WTC11 (cell line): Measurements from ENCODE around the gene COL4A3. TPM values are rescaled to one million over a fixed set of nuclear protein-coding genes. Genes with fewer than 3 reads are reported as not detected.

ENCODE experiments used
- ATAC-seq: fragments of 200-7000 bp; cut with Tn5 transposase; 2 replicates; pipeline ENCODE4 v1.10.0; 2021; ENCODE audit warnings: mild to moderate bottlenecking, moderate library complexity
- CTCF ChIA-PET: fragments of 300-600 bp; sonication (Branson Sonifier 250); formaldehyde crosslinking; loops from one replicate; lab custom pipeline; 2021; ENCODE audit warnings: antibody characterized with exemption; lab: Charles Lee
- POLR2A ChIA-PET: fragments of 350-600 bp; sonication (Branson Sonifier 250); formaldehyde crosslinking; loops from one replicate; lab custom pipeline; 2021; ENCODE audit warnings: antibody characterized with exemption; lab: Charles Lee
- DNase-seq: peaks from one replicate; pipeline ENCODE4 v3.0.0; 2021; ENCODE audit warnings: low spot score
- H3K27ac Mint-ChIP-seq: 2 replicates; pipeline ENCODE4 v1.8.0; 2021; ENCODE audit warnings: mixed read lengths
- H3K27me3 Mint-ChIP-seq: 2 replicates; pipeline ENCODE4 v1.8.0; 2021; ENCODE audit warnings: low read depth, mild to moderate bottlenecking, moderate library complexity, mixed read lengths
- H3K36me3 Mint-ChIP-seq: 2 replicates; pipeline ENCODE4 v1.8.0; 2021; ENCODE audit warnings: mixed read lengths
- H3K4me1 Mint-ChIP-seq: 2 replicates; pipeline ENCODE4 v1.8.0; 2022; ENCODE audit warnings: mixed read lengths
- H3K4me3 Mint-ChIP-seq: 2 replicates; pipeline ENCODE4 v1.8.0; 2021; ENCODE audit warnings: mild to moderate bottlenecking, moderate library complexity, mixed read lengths
- H3K9me3 Mint-ChIP-seq: 2 replicates; pipeline ENCODE4 v1.8.0; 2021; ENCODE audit warnings: mixed read lengths
- ELF4 ChIP-seq: sonication (generic); formaldehyde crosslinking; IDR thresholded peaks from 2 replicates; pipeline ENCODE4 v1.8.1; 2022; ENCODE audit warnings: low read depth, mild to moderate bottlenecking, moderate library complexity, missing genetic modification reagents
- IRF2 ChIP-seq: sonication (generic); formaldehyde crosslinking; IDR thresholded peaks from 2 replicates; pipeline ENCODE4 v1.8.0; 2022; ENCODE audit warnings: low read depth, missing genetic modification reagents, borderline replicate concordance
- MXD4 ChIP-seq: fragments of 250-450 bp; sonication (Bioruptor Pico); IDR thresholded peaks from 2 replicates; pipeline ENCODE4 v1.8.0; 2021; ENCODE audit warnings: mild to moderate bottlenecking, moderate library complexity, borderline replicate concordance
- NFATC4 ChIP-seq: fragments of 250-450 bp; sonication (Bioruptor Pico); IDR thresholded peaks from 2 replicates; pipeline ENCODE4 v1.9.0; 2021; ENCODE audit warnings: mild to moderate bottlenecking
- NR1H2 ChIP-seq: sonication (generic); formaldehyde crosslinking; IDR thresholded peaks from 2 replicates; pipeline ENCODE4 v1.9.0; 2021; ENCODE audit warnings: mild to moderate bottlenecking, moderate library complexity, missing genetic modification reagents
- RELA ChIP-seq: sonication (generic); formaldehyde crosslinking; IDR thresholded peaks from 2 replicates; pipeline ENCODE4 v1.8.1; 2022; ENCODE audit warnings: missing genetic modification reagents, mild to moderate bottlenecking, borderline replicate concordance
- ZNF423 ChIP-seq: fragments of 250-450 bp; sonication (Bioruptor Pico); IDR thresholded peaks from 2 replicates; pipeline ENCODE4 v2.1.2; 2022; ENCODE audit warnings: mild to moderate bottlenecking, moderate library complexity
- total RNA-seq: library from RNA; stranded (reverse); gene quantifications from 3 replicates; pipeline ENCODE4 v1.2.3, GENCODE V29; 2021
- TF ChIP-seq, protein P1 (sequence below): sonication (generic); formaldehyde crosslinking; IDR thresholded peaks from 2 replicates; pipeline ENCODE4 v1.8.1; 2022; ENCODE audit warnings: low read depth, missing genetic modification reagents, borderline replicate concordance
- TF ChIP-seq, protein P2 (sequence below): sonication (generic); formaldehyde crosslinking; IDR thresholded peaks from 2 replicates; pipeline ENCODE4 v1.8.1; 2022; ENCODE audit warnings: missing genetic modification reagents, borderline replicate concordance
- TF ChIP-seq, protein P3 (sequence below): sonication (generic); formaldehyde crosslinking; IDR thresholded peaks from 2 replicates; pipeline ENCODE4 v1.8.1; 2022; ENCODE audit warnings: mild to moderate bottlenecking, moderate library complexity, missing genetic modification reagents
- TF ChIP-seq, protein P4 (sequence below): sonication (generic); formaldehyde crosslinking; IDR thresholded peaks from 2 replicates; pipeline ENCODE4 v1.8.1; 2023; ENCODE audit warnings: mild to moderate bottlenecking, missing genetic modification reagents, borderline replicate concordance
- TF ChIP-seq, protein P5 (sequence below): sonication (generic); formaldehyde crosslinking; IDR thresholded peaks from 2 replicates; pipeline ENCODE4 v1.8.0; 2022; ENCODE audit warnings: mild to moderate bottlenecking, missing genetic modification reagents
- TF ChIP-seq, protein P6 (sequence below): sonication (generic); formaldehyde crosslinking; IDR thresholded peaks from 2 replicates; pipeline ENCODE4 v1.8.1; 2022; ENCODE audit warnings: mild to moderate bottlenecking, missing genetic modification reagents, moderate library complexity, borderline replicate concordance
- TF ChIP-seq, protein P7 (sequence below): fragments of 250-450 bp; sonication (Bioruptor Pico); IDR thresholded peaks from 2 replicates; pipeline ENCODE4 v1.9.0; 2021; ENCODE audit warnings: mild to moderate bottlenecking, borderline replicate concordance

Gene COL4A3
- total RNA-seq, 1 experiment from 2014 or later = 0.90 TPM

DNA sequence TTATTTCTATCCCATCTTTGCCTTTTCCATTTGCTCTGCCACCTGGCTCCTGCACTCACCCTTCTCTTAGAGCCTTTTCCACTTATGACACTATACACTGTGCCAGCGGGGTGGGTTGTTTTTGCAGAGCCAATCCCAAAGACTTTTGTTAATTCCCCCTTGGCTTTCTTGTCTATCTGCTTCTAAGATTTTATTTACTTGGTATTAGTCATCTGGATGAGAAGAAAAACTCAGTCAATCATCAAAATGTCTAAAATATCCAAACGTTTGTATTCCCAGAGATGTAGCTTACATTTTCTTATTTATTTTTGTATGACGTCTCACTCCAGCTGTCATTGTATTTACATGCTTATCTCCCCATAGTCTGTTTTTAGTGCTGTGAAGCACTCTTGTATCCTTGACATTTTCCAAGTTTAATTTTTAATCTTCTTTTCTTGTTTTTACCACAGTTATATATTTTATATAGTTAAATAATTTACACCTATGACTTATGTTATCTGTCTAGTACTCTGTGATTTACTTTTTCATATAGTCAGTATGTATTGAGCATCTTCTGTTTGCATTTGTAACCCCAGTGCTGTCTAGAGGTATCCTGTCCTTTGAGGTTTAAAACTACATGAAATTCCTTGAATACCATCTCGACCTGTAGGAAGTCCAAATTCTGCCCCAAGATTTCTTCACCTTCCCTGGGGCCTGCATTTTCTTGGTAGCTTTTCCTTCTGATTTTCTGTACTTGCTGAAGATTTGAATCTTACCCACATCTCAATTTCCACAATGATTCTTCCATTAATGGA is 55.1 kb downstream of the COL4A3 start:
- Mint-ChIP-seq H3K4me1 (peaks cover 9% of the 10 kb centered on the region), H3K36me3 (no peaks in the 10 kb centered on the region), H3K27ac (0 out of 2 replicates have a peak overlapping the region, but pooled peaks have one; percentile 23), H3K4me3 (no peak overlapping the region), H3K27me3 (no peaks in the 10 kb centered on the region), H3K9me3 (no peaks in the 10 kb centered on the region)
- TF ChIP-seq NFATC4 (no peak), RELA (no peak), ZNF423 (CRISPR knock-in tag) (no peak), ELF4 (CRISPR knock-in tag) (no peak), MXD4 (CRISPR knock-in tag) (no peak), IRF2 (CRISPR knock-in tag) (no peak)
- TF ChIP-seq, protein P1, sequence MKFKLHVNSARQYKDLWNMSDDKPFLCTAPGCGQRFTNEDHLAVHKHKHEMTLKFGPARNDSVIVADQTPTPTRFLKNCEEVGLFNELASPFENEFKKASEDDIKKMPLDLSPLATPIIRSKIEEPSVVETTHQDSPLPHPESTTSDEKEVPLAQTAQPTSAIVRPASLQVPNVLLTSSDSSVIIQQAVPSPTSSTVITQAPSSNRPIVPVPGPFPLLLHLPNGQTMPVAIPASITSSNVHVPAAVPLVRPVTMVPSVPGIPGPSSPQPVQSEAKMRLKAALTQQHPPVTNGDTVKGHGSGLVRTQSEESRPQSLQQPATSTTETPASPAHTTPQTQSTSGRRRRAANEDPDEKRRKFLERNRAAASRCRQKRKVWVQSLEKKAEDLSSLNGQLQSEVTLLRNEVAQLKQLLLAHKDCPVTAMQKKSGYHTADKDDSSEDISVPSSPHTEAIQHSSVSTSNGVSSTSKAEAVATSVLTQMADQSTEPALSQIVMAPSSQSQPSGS (CRISPR knock-in tag) = no peak
- TF ChIP-seq, protein P2, sequence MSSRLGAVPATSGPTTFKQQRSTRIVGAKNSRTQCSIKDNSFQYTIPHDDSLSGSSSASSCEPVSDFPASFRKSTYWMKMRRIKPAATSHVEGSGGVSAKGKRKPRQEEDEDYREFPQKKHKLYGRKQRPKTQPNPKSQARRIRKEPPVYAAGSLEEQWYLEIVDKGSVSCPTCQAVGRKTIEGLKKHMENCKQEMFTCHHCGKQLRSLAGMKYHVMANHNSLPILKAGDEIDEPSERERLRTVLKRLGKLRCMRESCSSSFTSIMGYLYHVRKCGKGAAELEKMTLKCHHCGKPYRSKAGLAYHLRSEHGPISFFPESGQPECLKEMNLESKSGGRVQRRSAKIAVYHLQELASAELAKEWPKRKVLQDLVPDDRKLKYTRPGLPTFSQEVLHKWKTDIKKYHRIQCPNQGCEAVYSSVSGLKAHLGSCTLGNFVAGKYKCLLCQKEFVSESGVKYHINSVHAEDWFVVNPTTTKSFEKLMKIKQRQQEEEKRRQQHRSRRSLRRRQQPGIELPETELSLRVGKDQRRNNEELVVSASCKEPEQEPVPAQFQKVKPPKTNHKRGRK (CRISPR knock-in tag) = no peak
- TF ChIP-seq, protein P3, sequence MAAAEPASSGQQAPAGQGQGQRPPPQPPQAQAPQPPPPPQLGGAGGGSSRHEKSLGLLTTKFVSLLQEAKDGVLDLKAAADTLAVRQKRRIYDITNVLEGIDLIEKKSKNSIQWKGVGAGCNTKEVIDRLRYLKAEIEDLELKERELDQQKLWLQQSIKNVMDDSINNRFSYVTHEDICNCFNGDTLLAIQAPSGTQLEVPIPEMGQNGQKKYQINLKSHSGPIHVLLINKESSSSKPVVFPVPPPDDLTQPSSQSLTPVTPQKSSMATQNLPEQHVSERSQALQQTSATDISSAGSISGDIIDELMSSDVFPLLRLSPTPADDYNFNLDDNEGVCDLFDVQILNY (CRISPR knock-in tag) = no peak
- TF ChIP-seq, protein P4, sequence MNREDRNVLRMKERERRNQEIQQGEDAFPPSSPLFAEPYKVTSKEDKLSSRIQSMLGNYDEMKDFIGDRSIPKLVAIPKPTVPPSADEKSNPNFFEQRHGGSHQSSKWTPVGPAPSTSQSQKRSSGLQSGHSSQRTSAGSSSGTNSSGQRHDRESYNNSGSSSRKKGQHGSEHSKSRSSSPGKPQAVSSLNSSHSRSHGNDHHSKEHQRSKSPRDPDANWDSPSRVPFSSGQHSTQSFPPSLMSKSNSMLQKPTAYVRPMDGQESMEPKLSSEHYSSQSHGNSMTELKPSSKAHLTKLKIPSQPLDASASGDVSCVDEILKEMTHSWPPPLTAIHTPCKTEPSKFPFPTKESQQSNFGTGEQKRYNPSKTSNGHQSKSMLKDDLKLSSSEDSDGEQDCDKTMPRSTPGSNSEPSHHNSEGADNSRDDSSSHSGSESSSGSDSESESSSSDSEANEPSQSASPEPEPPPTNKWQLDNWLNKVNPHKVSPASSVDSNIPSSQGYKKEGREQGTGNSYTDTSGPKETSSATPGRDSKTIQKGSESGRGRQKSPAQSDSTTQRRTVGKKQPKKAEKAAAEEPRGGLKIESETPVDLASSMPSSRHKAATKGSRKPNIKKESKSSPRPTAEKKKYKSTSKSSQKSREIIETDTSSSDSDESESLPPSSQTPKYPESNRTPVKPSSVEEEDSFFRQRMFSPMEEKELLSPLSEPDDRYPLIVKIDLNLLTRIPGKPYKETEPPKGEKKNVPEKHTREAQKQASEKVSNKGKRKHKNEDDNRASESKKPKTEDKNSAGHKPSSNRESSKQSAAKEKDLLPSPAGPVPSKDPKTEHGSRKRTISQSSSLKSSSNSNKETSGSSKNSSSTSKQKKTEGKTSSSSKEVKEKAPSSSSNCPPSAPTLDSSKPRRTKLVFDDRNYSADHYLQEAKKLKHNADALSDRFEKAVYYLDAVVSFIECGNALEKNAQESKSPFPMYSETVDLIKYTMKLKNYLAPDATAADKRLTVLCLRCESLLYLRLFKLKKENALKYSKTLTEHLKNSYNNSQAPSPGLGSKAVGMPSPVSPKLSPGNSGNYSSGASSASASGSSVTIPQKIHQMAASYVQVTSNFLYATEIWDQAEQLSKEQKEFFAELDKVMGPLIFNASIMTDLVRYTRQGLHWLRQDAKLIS (CRISPR knock-in tag) = no peak
- DNase-seq = no peak
- POLR2A ChIA-PET = no interaction called here
- ATAC-seq = peak; percentile 46; the same call in 1 of the 2 replicates
- CTCF ChIA-PET = interaction anchor here (2.4 kb wide), 1 partner anchor 19 kb away, joined by 8 read pairs; no protein-coding TSS in a partner anchor

DNA sequence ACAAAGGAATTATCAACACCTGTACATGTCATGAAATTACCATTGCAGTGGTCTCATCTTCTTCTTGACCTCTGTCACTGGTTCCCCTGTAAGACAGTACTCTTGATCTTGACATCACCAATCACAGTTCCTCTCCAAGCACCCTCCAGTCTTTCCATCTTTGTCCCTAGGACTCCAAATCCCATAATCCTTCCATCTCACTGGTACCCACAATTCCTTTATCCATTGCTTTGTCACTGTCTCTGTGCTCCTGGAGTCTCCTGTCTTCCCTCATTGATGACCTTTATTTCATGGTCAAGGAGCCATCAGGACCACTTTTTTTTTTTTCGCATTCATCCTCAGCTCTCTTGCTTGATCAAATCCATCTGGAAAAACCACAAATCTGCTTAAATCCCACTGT is 56.7 kb downstream of the COL4A3 start:
- POLR2A ChIA-PET = no interaction called here
- no peak overlapping the region for H3K27ac Mint-ChIP-seq
- ATAC-seq = peak; percentile 83
- no peak for DNase-seq
- H3K36me3 Mint-ChIP-seq = no peaks in the 10 kb centered on the region
- CTCF ChIA-PET = no interaction called here
- no peak overlapping the region for H3K4me3 Mint-ChIP-seq
- H3K27me3 Mint-ChIP-seq = no peaks in the 10 kb centered on the region
- H3K4me1 Mint-ChIP-seq = peaks cover 9% of the 10 kb centered on the region
- H3K9me3 Mint-ChIP-seq = no peaks in the 10 kb centered on the region
- TF ChIP-seq, protein P5, sequence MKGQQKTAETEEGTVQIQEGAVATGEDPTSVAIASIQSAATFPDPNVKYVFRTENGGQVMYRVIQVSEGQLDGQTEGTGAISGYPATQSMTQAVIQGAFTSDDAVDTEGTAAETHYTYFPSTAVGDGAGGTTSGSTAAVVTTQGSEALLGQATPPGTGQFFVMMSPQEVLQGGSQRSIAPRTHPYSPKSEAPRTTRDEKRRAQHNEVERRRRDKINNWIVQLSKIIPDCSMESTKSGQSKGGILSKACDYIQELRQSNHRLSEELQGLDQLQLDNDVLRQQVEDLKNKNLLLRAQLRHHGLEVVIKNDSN (CRISPR knock-in tag) = no peak
- TF ChIP-seq, protein P4 (CRISPR knock-in tag) = no peak
- TF ChIP-seq, protein P6, sequence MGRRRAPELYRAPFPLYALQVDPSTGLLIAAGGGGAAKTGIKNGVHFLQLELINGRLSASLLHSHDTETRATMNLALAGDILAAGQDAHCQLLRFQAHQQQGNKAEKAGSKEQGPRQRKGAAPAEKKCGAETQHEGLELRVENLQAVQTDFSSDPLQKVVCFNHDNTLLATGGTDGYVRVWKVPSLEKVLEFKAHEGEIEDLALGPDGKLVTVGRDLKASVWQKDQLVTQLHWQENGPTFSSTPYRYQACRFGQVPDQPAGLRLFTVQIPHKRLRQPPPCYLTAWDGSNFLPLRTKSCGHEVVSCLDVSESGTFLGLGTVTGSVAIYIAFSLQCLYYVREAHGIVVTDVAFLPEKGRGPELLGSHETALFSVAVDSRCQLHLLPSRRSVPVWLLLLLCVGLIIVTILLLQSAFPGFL (CRISPR knock-in tag) = no peak
- TF ChIP-seq NR1H2 (CRISPR knock-in tag) = no peak
- TF ChIP-seq, protein P7, sequence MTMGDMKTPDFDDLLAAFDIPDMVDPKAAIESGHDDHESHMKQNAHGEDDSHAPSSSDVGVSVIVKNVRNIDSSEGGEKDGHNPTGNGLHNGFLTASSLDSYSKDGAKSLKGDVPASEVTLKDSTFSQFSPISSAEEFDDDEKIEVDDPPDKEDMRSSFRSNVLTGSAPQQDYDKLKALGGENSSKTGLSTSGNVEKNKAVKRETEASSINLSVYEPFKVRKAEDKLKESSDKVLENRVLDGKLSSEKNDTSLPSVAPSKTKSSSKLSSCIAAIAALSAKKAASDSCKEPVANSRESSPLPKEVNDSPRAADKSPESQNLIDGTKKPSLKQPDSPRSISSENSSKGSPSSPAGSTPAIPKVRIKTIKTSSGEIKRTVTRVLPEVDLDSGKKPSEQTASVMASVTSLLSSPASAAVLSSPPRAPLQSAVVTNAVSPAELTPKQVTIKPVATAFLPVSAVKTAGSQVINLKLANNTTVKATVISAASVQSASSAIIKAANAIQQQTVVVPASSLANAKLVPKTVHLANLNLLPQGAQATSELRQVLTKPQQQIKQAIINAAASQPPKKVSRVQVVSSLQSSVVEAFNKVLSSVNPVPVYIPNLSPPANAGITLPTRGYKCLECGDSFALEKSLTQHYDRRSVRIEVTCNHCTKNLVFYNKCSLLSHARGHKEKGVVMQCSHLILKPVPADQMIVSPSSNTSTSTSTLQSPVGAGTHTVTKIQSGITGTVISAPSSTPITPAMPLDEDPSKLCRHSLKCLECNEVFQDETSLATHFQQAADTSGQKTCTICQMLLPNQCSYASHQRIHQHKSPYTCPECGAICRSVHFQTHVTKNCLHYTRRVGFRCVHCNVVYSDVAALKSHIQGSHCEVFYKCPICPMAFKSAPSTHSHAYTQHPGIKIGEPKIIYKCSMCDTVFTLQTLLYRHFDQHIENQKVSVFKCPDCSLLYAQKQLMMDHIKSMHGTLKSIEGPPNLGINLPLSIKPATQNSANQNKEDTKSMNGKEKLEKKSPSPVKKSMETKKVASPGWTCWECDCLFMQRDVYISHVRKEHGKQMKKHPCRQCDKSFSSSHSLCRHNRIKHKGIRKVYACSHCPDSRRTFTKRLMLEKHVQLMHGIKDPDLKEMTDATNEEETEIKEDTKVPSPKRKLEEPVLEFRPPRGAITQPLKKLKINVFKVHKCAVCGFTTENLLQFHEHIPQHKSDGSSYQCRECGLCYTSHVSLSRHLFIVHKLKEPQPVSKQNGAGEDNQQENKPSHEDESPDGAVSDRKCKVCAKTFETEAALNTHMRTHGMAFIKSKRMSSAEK = no peak
